OCI-LY1 (cell line): ENCODE measurements around the gene MUTYH.

Experiments used
- H2AFZ ChIP-seq: fragments of 200-600 bp; sonication (generic), shearing (Covaris generic); 2 replicates; pipeline ENCODE4 v1.6.0; 2014; ENCODE audit warnings: antibody characterized with exemption, mild to moderate bottlenecking, low read length
- H3F3A ChIP-seq: fragments of 200-600 bp; sonication (generic), shearing (Covaris generic); 2 replicates; pipeline ENCODE4 v1.6.0; 2014; ENCODE audit warnings: mild to moderate bottlenecking, antibody characterized with exemption, low read length, moderate library complexity; ENCODE audit not compliant: insufficient read depth
- H3K27ac ChIP-seq: fragments of 200-600 bp; sonication (generic); 2 replicates; pipeline ENCODE4 v1.5.1; 2014; ENCODE audit warnings: low read length, mixed run types, mild to moderate bottlenecking, low read depth; ENCODE audit not compliant: poor library complexity, severe bottlenecking
- H3K27me3 ChIP-seq: fragments of 200-600 bp; sonication (generic); 2 replicates; pipeline ENCODE4 v1.6.0; 2014; ENCODE audit warnings: antibody characterized with exemption, mild to moderate bottlenecking, low read length, moderate library complexity; ENCODE audit not compliant: insufficient read depth
- H3K36me3 ChIP-seq: fragments of 200-600 bp; sonication (generic); 2 replicates; pipeline ENCODE4 v1.6.1; 2014; ENCODE audit warnings: mild to moderate bottlenecking, antibody characterized with exemption, low read length, moderate library complexity, mixed read lengths; ENCODE audit not compliant: insufficient read depth
- H3K4me1 ChIP-seq: fragments of 200-600 bp; sonication (generic); 2 replicates; pipeline ENCODE4 v1.5.1; 2014; ENCODE audit warnings: mild to moderate bottlenecking, low read length, moderate library complexity; ENCODE audit not compliant: insufficient read depth, severe bottlenecking
- H3K4me2 ChIP-seq: fragments of 200-600 bp; sonication (generic), shearing (Covaris generic); 2 replicates; pipeline ENCODE4 v1.6.1; 2014; ENCODE audit warnings: low read length
- H3K4me3 ChIP-seq: fragments of 200-600 bp; sonication (generic); 2 replicates; pipeline ENCODE4 v1.5.1; 2014; ENCODE audit warnings: low read length, low read depth, mild to moderate bottlenecking, mixed read lengths; ENCODE audit not compliant: poor library complexity, severe bottlenecking
- H3K79me2 ChIP-seq: fragments of 200-600 bp; shearing (Covaris generic); 2 replicates; pipeline ENCODE4 v1.6.1; 2016; ENCODE audit warnings: mixed run types, low read length, mixed read lengths; ENCODE audit not compliant: insufficient read depth
- H3K9ac ChIP-seq: fragments of 200-600 bp; sonication (generic), shearing (Covaris generic); 2 replicates; pipeline ENCODE4 v1.6.1; 2014; ENCODE audit warnings: mild to moderate bottlenecking, low read length, mixed read lengths
- H3K9me2 ChIP-seq: fragments of 200-600 bp; sonication (generic), shearing (Covaris generic); 2 replicates; pipeline ENCODE4 v1.6.1; 2014; ENCODE audit warnings: low read depth, mild to moderate bottlenecking, low read length, mixed read lengths
- H3K9me3 ChIP-seq: fragments of 200-600 bp; shearing (Covaris generic); 2 replicates; pipeline ENCODE4 v1.6.1; 2014; ENCODE audit warnings: low read length, mixed read lengths
- H4K20me1 ChIP-seq: fragments of 200-600 bp; sonication (generic), shearing (Covaris generic); 2 replicates; pipeline ENCODE4 v1.6.0; 2016; ENCODE audit warnings: mild to moderate bottlenecking, low read length; ENCODE audit not compliant: insufficient read depth
- CTCF ChIP-seq: fragments of 200-600 bp; sonication (generic), shearing (Covaris generic); IDR thresholded peaks from 2 replicates; pipeline ENCODE4 v1.5.1; 2017; ENCODE audit warnings: mild to moderate bottlenecking, antibody characterized with exemption, low read length, moderate library complexity, mixed read lengths
- EZH2 ChIP-seq: fragments of 200-600 bp; sonication (generic), shearing (Covaris generic); IDR thresholded peaks from 2 replicates; pipeline ENCODE4 v1.8.0; 2017; ENCODE audit warnings: borderline replicate concordance, mixed run types, mild to moderate bottlenecking, antibody characterized with exemption, low read length, moderate library complexity, mixed read lengths

MUTYH gene

GRCh38 chr1:45299981-45300668 lies 40.1 kb downstream of the MUTYH start:
- Histone ChIP-seq H3K9me3 (no peaks in the 10 kb centered on the region), H3K9ac (no peak overlapping the region), H3K27me3 (no peaks in the 10 kb centered on the region), H3F3A (no peaks in the 10 kb centered on the region), H3K79me2 (no peaks in the 10 kb centered on the region), H3K9me2 (no peaks in the 10 kb centered on the region), H3K4me3 (no peak overlapping the region), H3K27ac (no peak overlapping the region), H2AFZ (no peak overlapping the region), H4K20me1 (no peaks in the 10 kb centered on the region), H3K36me3 (no peaks in the 10 kb centered on the region), H3K4me2 (no peak overlapping the region), H3K4me1 (peaks cover 20% of the 10 kb centered on the region)
- TF ChIP-seq EZH2: no peak
- peak; percentile 81 for TF ChIP-seq CTCF

GRCh38 chr1:45299296-45299695 lies 40.9 kb downstream of the MUTYH start:
- Histone ChIP-seq H3K27me3 (no peaks in the 10 kb centered on the region), H3K4me1 (peaks cover 12% of the 10 kb centered on the region), H3K4me3 (no peak overlapping the region), H3K9ac (no peak overlapping the region), H3F3A (no peaks in the 10 kb centered on the region), H3K27ac (no peak overlapping the region), H3K36me3 (no peaks in the 10 kb centered on the region), H3K4me2 (no peak overlapping the region), H2AFZ (no peak overlapping the region), H3K9me2 (no peaks in the 10 kb centered on the region), H4K20me1 (no peaks in the 10 kb centered on the region), H3K79me2 (no peaks in the 10 kb centered on the region), H3K9me3 (no peaks in the 10 kb centered on the region)
- TF ChIP-seq EZH2: no peak
- no peak for TF ChIP-seq CTCF

GRCh38 chr1:45297666-45298356 lies 42.4 kb downstream of the MUTYH start:
- Histone ChIP-seq H2AFZ (no peak overlapping the region), H3K4me2 (no peak overlapping the region), H3K4me3 (no peak overlapping the region), H3K9me2 (no peaks in the 10 kb centered on the region), H3K79me2 (no peaks in the 10 kb centered on the region), H4K20me1 (no peaks in the 10 kb centered on the region), H3F3A (no peaks in the 10 kb centered on the region), H3K36me3 (no peaks in the 10 kb centered on the region), H3K9ac (no peak overlapping the region), H3K4me1 (peaks cover 7% of the 10 kb centered on the region), H3K27me3 (no peaks in the 10 kb centered on the region), H3K9me3 (no peaks in the 10 kb centered on the region), H3K27ac (no peak overlapping the region)
- no peak for TF ChIP-seq CTCF
- no peak for TF ChIP-seq EZH2
